HEK293T (cell line): ENCODE measurements around the gene SNRK.

Experiments used
- ARNT ChIP-seq: fragments of 450-650 bp; IDR thresholded peaks from 2 replicates; pipeline ENCODE4 v1.6.1; 2017; ENCODE audit warnings: mild to moderate bottlenecking
- BHLHE40 ChIP-seq: fragments of 450-650 bp; IDR thresholded peaks from 2 replicates; pipeline ENCODE4 v1.6.1; 2016; ENCODE audit warnings: mild to moderate bottlenecking, moderate library complexity, borderline replicate concordance
- CTBP1 ChIP-seq: fragments of 450-650 bp; IDR thresholded peaks from 2 replicates; pipeline ENCODE4 v1.6.1; 2016; ENCODE audit warnings: borderline replicate concordance
- FOXA1 ChIP-seq: fragments of 450-650 bp; IDR thresholded peaks from 2 replicates; pipeline ENCODE4 v1.6.1; 2016; ENCODE audit warnings: mild to moderate bottlenecking
- FOXK2 ChIP-seq: fragments of 450-650 bp; IDR thresholded peaks from 2 replicates; pipeline ENCODE4 v1.6.1; 2016; ENCODE audit warnings: mild to moderate bottlenecking
- FOXM1 ChIP-seq: fragments of 450-650 bp; IDR thresholded peaks from 2 replicates; pipeline ENCODE4 v1.6.1; 2017; ENCODE audit warnings: mild to moderate bottlenecking, borderline replicate concordance
- L3MBTL2 ChIP-seq: fragments of 450-650 bp; conservative IDR thresholded peaks from 2 replicates; pipeline ENCODE4 v1.6.1; 2016; ENCODE audit warnings: mild to moderate bottlenecking
- NFRKB ChIP-seq: fragments of 450-650 bp; IDR thresholded peaks from 2 replicates; pipeline ENCODE4 v1.6.1; 2016; ENCODE audit warnings: mild to moderate bottlenecking, moderate library complexity
- PKNOX1 ChIP-seq: fragments of 450-650 bp; IDR thresholded peaks from 2 replicates; pipeline ENCODE4 v1.6.1; 2016
- SP1 ChIP-seq: fragments of 450-650 bp; IDR thresholded peaks from 2 replicates; pipeline ENCODE4 v1.6.1; 2017
- SUZ12 ChIP-seq: fragments of 450-650 bp; IDR thresholded peaks from 2 replicates; pipeline ENCODE4 v1.6.1; 2016; ENCODE audit warnings: mild to moderate bottlenecking

- no peak for TF ChIP-seq CTBP1
- TF ChIP-seq FOXM1, result no peak
- TF ChIP-seq ARNT, result no peak
- no peak for TF ChIP-seq L3MBTL2
- TF ChIP-seq SP1, result no peak
- TF ChIP-seq SUZ12, result no peak
- TF ChIP-seq FOXK2, result no peak
- no peak for TF ChIP-seq FOXA1
- no peak for TF ChIP-seq BHLHE40
- TF ChIP-seq PKNOX1, result no peak
- no peak for TF ChIP-seq NFRKB
Measured at GRCh38 chr3:43327582-43327979, 41.2 kb downstream of the SNRK start.
